KOPT-K1 (cell line): ENCODE results near the gene TRAF1.
A peak's percentile ranks its signal among the peaks of the same experiment; 100 is the strongest.

Experiments used
- H3K27ac ChIP-seq: fragments of 200-600 bp; sonication (generic); 2 replicates; pipeline ENCODE4 v1.5.1; 2016; ENCODE audit warnings: antibody characterized with exemption, mild to moderate bottlenecking, low read depth, low read length; ENCODE audit not compliant: poor library complexity, severe bottlenecking
- H3K36me3 ChIP-seq: fragments of 200-600 bp; sonication (generic); 2 replicates; pipeline ENCODE4 v1.5.1; 2017; ENCODE audit warnings: antibody characterized with exemption, mild to moderate bottlenecking, low read length, moderate library complexity; ENCODE audit not compliant: insufficient read depth
- H3K9me3 ChIP-seq: fragments of 200-600 bp; sonication (generic); 2 replicates; pipeline ENCODE4 v1.5.1; 2017; ENCODE audit warnings: antibody characterized with exemption, low read length, mild to moderate bottlenecking; ENCODE audit not compliant: insufficient read depth, poor library complexity, severe bottlenecking

TRAF1 gene

GRCh38 chr9:120911295-120911837, 15.2 kb downstream of the TRAF1 start:
- Histone ChIP-seq H3K36me3 (no peaks in the 10 kb centered on the region), H3K27ac (no peak overlapping the region), H3K9me3 (no peaks in the 10 kb centered on the region)

- Histone ChIP-seq H3K27ac (no peak overlapping the region), H3K36me3 (no peaks in the 10 kb centered on the region), H3K9me3 (no peaks in the 10 kb centered on the region)
These were observed 16.0 kb downstream of the TRAF1 start for GRCh38 chr9:120910643-120911042.

GRCh38 chr9:120909904-120910303, 16.7 kb downstream of the TRAF1 start:
- Histone ChIP-seq H3K36me3 (no peaks in the 10 kb centered on the region), H3K9me3 (no peaks in the 10 kb centered on the region), H3K27ac (peak overlapping the region; percentile 32)

GRCh38 chr9:120905315-120906164, 21.1 kb downstream of the TRAF1 start:
- peak overlapping the region; percentile 74 for H3K27ac ChIP-seq
- H3K9me3 ChIP-seq = no peaks in the 10 kb centered on the region
- no peaks in the 10 kb centered on the region for H3K36me3 ChIP-seq

- Histone ChIP-seq H3K36me3 (no peaks in the 10 kb centered on the region), H3K27ac (peak overlapping the region; percentile 74), H3K9me3 (no peaks in the 10 kb centered on the region)
These were observed 21.7 kb downstream of the TRAF1 start for GRCh38 chr9:120904978-120905301.

DNA sequence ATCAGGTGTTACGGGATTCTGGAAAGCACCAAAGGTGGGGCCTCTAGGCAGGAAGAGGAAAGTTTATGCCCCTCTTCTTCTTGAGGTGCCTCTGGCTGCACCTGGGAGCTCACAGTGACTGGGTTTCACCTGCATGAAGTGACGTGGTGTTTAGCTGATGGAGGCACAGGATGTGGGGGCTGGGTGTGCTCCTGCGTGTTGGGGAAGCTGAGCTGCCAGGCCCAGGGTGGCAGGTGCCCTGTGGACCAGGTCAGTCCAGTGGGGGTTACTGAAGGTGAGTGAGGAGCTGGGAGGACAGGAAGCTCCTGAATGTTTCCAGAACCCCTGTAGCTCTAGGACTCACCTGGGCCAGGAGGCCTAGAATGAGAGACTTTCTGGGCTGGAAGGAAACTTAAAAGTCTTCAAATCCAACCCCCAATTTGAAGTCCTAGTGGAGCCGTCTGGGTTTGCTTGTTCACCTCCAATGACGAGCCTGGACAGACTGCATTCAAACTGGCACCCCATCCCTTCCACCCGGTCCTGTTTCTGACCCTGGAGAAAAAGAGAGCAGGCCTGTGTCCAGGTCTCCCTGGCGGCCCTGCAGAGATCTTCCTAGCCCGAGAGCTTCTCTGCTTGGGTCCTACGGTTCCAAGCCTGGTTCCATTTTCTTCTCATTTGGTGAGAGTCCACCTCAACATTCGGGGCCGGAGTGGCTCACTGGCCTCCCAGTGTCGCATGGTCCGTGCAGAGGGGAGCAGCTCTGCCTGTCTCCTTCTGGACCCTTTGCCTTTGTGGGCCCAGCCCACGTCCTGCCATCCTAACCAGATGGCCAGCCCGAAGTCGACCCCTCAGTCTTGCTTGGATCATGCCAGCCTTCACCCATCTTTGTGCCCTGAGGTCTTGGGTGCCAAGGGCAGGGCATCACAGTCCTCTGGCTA, 22.3 kb downstream of the TRAF1 start:
- Histone ChIP-seq H3K9me3 (no peaks in the 10 kb centered on the region), H3K36me3 (no peaks in the 10 kb centered on the region), H3K27ac (peak overlapping the region; percentile 74)

DNA sequence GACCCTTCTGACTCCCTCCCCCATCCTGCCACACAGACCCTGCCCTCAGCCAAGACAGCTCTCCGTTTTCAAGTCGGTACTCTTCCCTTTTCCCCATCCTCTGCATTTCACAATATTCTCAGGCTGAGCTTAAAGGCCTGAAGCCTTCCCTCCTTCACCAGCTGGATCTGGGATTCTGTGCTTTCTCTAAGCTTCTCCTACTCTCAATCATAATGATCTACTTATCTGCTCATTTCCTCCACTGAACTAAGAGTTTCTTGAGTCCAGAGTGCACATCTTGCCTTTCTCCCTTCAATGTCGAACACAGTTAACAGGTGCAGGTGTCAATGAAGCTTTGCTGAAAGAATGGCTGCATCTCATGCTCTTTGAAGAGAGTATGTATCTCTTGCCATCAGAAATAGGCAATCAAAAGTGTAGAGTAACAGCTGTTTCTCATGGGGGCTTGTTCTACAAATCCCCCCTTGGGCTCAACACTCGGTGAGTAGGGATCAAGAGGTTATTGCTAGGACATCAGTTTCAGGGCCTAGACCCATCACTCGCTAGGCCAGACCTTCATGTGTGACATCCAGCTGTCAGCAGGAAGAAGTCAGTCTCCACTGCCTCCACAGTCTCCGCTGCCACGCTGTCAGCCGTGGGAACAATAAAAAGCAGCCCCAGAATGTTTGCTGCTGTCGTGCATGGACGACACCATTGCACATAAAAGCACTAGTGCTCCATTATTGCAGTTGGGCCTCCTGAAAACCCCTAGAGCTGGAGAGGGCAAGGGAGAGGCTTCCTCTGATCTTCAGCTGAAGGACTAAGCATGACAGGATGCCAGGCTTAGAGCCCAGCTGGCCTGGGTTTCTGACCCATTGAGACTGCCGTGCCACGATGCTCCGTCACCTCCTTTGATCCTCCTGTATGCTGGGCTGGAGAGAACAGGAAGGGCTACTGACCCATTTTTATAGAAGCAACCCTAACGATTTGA, 23.7 kb downstream of the TRAF1 start:
- H3K36me3 ChIP-seq = no peaks in the 10 kb centered on the region
- H3K9me3 ChIP-seq = no peaks in the 10 kb centered on the region
- H3K27ac ChIP-seq = peak overlapping the region; percentile 74

GRCh38 chr9:120901755-120902568, 24.6 kb downstream of the TRAF1 start:
- Histone ChIP-seq H3K36me3 (no peaks in the 10 kb centered on the region), H3K27ac (peak overlapping the region; percentile 74), H3K9me3 (no peaks in the 10 kb centered on the region)

DNA sequence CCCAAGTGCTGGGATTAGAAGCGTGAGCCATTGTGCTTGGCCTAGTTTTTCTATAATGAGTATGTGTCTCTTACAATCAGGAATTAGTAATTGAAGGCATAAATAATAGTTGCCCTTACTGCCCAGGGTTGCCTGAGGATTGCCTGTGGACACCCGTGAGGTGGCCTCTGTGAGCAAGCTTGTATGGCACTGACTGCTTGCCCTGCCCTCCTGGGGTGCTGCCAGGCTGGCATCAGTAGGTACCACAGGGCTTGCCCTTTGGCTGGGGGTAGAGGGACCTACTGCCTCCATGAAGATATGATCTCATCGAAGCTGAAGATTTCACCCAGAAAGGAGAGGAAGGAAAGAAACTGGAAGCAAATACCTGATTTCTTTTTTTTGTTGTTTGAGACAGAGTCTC, 25.8 kb downstream of the TRAF1 start:
- no peaks in the 10 kb centered on the region for H3K36me3 ChIP-seq
- peak overlapping the region; percentile 74 for H3K27ac ChIP-seq
- no peaks in the 10 kb centered on the region for H3K9me3 ChIP-seq

DNA sequence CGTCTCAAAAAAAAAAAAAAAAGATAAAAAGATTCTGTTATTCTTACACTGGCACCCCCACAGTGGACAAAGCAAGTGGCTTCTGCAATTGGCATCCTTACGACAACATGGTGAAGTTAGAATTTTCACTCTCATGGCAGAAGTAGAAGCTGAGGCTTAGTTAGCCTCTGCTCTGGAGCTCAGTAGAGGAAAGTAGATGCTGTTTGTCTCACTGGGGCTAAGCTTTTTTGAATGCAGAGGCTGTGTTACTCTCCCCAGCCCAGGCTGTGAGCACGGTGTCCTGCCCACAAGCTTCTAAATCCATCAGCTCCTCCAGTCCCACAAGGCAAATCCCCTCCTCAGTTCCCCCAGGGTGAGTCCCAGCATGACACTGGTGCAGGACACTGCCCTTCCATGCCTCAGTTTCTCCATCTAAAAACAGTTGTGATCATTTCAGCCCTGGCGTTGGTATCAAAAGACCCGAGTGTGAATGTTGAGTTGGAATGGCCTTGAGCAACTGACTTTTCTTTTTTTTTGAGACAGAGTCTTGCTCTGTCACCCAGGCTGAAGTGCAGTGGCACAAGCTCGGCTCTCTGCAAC, 27.0 kb downstream of the TRAF1 start:
- Histone ChIP-seq H3K36me3 (no peaks in the 10 kb centered on the region), H3K9me3 (no peaks in the 10 kb centered on the region), H3K27ac (peak overlapping the region; percentile 45)

GRCh38 chr9:120898396-120898795, 28.2 kb downstream of the TRAF1 start:
- H3K9me3 ChIP-seq = no peaks in the 10 kb centered on the region
- peak overlapping the region; percentile 98 for H3K27ac ChIP-seq
- H3K36me3 ChIP-seq = no peaks in the 10 kb centered on the region

DNA sequence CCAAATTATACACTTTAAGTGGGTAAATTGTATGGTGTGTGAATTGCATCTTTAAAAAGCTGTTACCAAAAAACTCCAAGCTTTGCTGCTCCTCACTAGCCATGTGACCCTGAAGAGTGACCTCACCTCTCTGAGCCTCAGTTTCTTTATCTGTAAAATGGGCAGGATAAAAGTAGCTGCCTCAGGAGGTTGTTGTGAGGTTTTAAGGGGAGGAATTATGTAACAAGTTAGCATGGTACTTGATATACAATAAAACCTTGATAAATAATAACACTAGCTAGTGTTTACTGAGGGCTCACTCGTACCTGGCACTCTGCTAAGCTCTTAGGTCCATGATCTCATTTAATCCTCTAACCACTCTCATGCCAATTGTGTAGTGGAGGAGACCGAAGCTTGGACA, 30.6 kb downstream of the TRAF1 start:
- Histone ChIP-seq H3K27ac (peak overlapping the region; percentile 98), H3K9me3 (no peaks in the 10 kb centered on the region), H3K36me3 (no peaks in the 10 kb centered on the region)

DNA sequence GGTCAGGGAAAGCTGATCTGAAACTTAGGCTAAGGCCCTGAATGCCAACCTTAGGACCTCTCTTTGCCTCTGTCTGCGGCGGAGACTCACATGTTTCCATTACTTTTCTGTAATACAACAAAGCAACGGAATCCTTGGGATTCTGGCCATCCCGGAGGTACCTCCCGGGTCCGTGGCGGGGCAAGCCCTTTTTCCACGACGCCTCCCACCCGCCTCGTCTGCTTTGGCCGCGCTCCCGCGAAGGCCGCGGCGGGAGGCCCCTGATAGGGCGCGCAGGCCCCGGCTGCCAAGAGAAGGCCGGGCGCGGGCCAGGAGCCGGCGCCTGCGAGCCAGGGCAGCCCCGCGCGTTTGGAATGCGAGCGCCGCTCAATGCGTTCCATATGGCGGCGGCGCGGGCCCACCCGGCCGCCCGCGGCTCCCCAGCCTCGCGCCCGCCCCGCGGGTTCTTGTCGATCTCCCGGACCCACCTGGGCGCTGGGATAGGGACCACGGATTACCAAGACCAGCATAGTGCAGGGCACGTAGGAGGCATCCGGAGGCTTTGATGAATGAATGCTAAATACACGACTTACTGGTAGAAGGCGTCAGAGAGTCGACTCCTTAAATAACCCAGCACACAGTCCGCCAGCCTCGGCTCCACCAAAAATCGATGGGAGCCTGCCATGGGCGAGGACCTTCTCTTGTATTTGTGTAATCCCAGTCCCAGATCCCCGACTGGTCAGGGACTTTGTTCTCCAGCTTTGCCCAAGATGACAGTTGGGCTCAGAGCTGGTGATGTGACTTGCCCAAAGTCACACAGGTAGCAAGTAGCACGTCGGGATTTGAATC, 32.1 kb downstream of the TRAF1 start:
- Histone ChIP-seq H3K27ac (peak overlapping the region; percentile 98), H3K9me3 (no peaks in the 10 kb centered on the region), H3K36me3 (no peaks in the 10 kb centered on the region)
